ENCODE data around the gene SYTL2. TPM values are rescaled to one million over a fixed set of nuclear protein-coding genes. Genes with fewer than 3 reads are reported as not detected.

Gene SYTL2
- total and polyA plus RNA-seq, 8 donors = 21.3 to 63.3 (median 45.0) TPM

DNA sequence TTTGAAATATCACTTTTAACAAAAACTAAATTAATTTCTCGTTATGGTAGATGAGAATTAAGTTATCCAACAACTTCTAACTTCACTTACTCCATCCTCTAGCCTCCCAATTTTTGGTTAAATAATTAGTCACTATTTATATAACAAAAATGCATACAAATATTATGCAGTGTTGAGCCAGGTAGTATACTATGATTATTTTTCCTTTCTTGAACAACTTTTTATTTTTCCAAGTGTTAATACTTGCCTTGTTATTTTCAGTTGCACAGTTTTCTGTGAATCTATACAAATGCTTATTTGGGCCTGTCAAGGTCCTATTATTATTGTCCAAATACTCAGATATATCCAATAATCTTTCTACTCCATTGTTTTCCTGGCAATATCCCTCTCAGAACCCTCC is 24.3 kb upstream of the SYTL2 start:
- no peak overlapping the region for H3K4me3 ChIP-seq
- TF ChIP-seq, protein P1, sequence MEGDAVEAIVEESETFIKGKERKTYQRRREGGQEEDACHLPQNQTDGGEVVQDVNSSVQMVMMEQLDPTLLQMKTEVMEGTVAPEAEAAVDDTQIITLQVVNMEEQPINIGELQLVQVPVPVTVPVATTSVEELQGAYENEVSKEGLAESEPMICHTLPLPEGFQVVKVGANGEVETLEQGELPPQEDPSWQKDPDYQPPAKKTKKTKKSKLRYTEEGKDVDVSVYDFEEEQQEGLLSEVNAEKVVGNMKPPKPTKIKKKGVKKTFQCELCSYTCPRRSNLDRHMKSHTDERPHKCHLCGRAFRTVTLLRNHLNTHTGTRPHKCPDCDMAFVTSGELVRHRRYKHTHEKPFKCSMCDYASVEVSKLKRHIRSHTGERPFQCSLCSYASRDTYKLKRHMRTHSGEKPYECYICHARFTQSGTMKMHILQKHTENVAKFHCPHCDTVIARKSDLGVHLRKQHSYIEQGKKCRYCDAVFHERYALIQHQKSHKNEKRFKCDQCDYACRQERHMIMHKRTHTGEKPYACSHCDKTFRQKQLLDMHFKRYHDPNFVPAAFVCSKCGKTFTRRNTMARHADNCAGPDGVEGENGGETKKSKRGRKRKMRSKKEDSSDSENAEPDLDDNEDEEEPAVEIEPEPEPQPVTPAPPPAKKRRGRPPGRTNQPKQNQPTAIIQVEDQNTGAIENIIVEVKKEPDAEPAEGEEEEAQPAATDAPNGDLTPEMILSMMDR (IDR thresholded peaks at IDR 0.05) = no peak
- peaks cover 0 to 12% of the 10 kb centered on the region in 2 donors for H3K9me3 ChIP-seq
- ATAC-seq = no peak
- intact Hi-C loops (cut with DNase I) = no loop called here
- H3K36me3 ChIP-seq = no peaks in the 10 kb centered on the region
- no peak for DNase-seq
- H3K27ac ChIP-seq = no peak overlapping the region
- H3K27me3 ChIP-seq = no peaks in the 10 kb centered on the region
- no peaks in the 10 kb centered on the region for H3K4me1 ChIP-seq

DNA sequence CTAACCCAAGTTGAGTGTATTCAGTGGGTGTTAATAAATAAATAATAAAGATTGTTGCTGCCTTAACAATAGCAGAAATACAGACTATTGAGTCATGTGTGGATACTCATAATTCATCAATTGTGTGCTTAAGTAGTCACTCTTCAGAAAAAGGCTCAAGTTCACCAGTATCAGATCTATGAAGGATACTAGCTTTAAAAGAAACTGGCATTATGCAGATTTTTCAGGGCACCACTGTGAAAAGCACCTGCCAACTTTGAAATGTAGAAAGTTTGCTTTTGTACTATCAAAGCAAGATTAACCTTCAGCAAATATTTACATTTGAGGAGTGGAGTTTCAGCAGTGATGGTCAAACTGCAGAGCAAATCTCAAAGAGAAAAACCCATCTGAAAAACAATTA is 20.1 kb upstream of the SYTL2 start:
- Histone ChIP-seq H3K4me1 (peaks cover 0 to 7% of the 10 kb centered on the region in 2 donors), H3K27me3 (no peaks in the 10 kb centered on the region), H3K4me3 (no peak overlapping the region), H3K27ac (no peak overlapping the region), H3K36me3 (no peaks in the 10 kb centered on the region), H3K9me3 (peaks cover 0 to 12% of the 10 kb centered on the region in 2 donors)
- peak; percentile 17 for ATAC-seq
- TF ChIP-seq, protein P1 (IDR thresholded peaks at IDR 0.05) = no peak
- no peak for DNase-seq
- intact Hi-C loops (cut with DNase I) = no loop called here

GRCh38 chr11:85829172-85829571 is 18.2 kb upstream of the SYTL2 start:
- ATAC-seq (no peak), DNase-seq (no peak)
- H3K27ac ChIP-seq = no peak overlapping the region
- peaks cover 0 to 7% of the 10 kb centered on the region in 2 donors for H3K4me1 ChIP-seq
- intact Hi-C loops (cut with DNase I) = no loop called here
- TF ChIP-seq, protein P1 (IDR thresholded peaks at IDR 0.05) = no peak
- no peak overlapping the region for H3K4me3 ChIP-seq
- no peaks in the 10 kb centered on the region for H3K36me3 ChIP-seq
- H3K27me3 ChIP-seq = no peaks in the 10 kb centered on the region
- no peaks in the 10 kb centered on the region for H3K9me3 ChIP-seq

GRCh38 chr11:85828640-85828978 is 17.7 kb upstream of the SYTL2 start:
- intact Hi-C loops (cut with DNase I) = no loop called here
- peak overlapping the region in 1 of 2 donors; percentile 59 for H3K27ac ChIP-seq
- H3K36me3 ChIP-seq = no peaks in the 10 kb centered on the region
- no peak for ATAC-seq
- H3K4me1 ChIP-seq = peaks cover 0 to 7% of the 10 kb centered on the region in 2 donors
- no peak for DNase-seq
- TF ChIP-seq, protein P1 (IDR thresholded peaks at IDR 0.05) = no peak
- no peaks in the 10 kb centered on the region for H3K27me3 ChIP-seq
- H3K4me3 ChIP-seq = no peak overlapping the region
- no peaks in the 10 kb centered on the region for H3K9me3 ChIP-seq

- Histone ChIP-seq H3K4me1 (peaks cover 0 to 7% of the 10 kb centered on the region in 2 donors), H3K4me3 (no peak overlapping the region), H3K27ac (peak overlapping the region; percentile 59 to 61), H3K27me3 (no peaks in the 10 kb centered on the region), H3K9me3 (no peaks in the 10 kb centered on the region), H3K36me3 (no peaks in the 10 kb centered on the region)
- intact Hi-C loops (cut with DNase I) = no loop called here
- DNase-seq = peak in 1 of 4 donors; percentile 50
- peak; percentile 69 for ATAC-seq
- TF ChIP-seq, protein P1 (IDR thresholded peaks at IDR 0.05) = no peak
These were observed 17.1 kb upstream of the SYTL2 start for GRCh38 chr11:85827748-85828639.

Measured in left lung (tissue), 10 donors.